NCI-H146 (cell line): Measurements from ENCODE around the gene NIT2.
"Not testable (repeated sequence)": the region's sequence is repeated elsewhere in the genome, so short reads cannot be mapped to it uniquely, and the experiment has no call there.

Experiments used
- DNase-seq: peaks from one replicate; lab custom pipeline; 2025; lab: John Stamatoyannopoulos, UW

Gene NIT2

GRCh38 chr3:100338911-100339310 is 4.4 kb downstream of the NIT2 start:
- no peak for DNase-seq

DNA sequence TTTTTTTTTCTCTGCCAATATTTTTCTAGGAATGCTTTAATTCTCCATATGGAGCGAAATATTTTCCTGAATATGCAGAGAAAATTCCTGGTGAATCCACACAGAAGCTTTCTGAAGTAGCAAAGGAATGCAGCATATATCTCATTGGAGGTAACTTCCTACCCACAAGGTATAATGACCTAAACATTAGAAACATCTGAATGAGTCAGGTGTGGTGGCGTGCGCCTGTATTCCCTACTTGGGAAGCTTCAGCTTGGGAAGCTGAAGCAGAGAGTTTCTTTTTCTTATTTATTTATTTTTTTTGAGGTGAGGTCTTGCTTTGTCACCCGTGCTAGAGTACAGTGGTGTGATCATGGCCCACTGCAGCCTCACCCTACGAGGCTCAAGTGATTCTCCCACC is 5.2 kb downstream of the NIT2 start:
- no peak for DNase-seq

DNA sequence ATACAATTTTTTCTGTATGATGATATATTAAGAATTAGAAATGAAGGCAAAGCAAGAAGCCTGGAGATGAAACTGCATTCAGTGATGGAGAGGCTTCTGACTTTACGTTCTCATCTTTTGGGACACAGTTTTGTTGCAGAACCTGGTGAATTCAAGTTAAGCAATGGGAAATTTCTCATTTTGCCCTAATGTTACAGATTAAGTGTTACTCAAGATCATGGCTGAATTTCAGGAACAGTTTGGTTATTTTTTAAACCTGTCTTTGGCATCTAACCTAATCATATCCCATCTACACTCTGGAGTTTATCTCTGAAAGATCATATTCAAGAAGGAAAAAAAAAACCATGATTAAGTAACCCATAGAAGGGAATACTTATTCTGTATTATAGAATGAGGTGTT is 6.0 kb downstream of the NIT2 start:
- DNase-seq: no peak

- DNase-seq: no peak
Measured at GRCh38 chr3:100348727-100349126, 14.2 kb downstream of the NIT2 start.

DNA sequence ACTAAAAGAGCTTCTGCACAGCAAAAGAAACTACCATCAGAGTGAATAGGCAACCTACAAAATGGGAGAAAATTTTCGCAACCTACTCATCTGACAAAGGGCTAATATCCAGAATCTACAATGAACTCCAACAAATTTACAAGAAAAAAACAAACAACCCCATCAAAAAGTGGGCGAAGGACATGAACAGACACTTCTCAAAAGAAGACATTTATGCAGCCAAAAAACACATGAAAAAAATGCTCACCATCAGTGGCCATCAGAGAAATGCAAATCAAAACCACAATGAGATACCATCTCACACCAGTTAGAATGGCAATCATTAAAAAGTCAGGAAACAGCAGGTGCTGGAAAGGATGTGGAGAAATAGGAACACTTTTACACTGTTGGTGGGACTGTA is 17.2 kb downstream of the NIT2 start:
- not testable (repeated sequence) for DNase-seq

DNA sequence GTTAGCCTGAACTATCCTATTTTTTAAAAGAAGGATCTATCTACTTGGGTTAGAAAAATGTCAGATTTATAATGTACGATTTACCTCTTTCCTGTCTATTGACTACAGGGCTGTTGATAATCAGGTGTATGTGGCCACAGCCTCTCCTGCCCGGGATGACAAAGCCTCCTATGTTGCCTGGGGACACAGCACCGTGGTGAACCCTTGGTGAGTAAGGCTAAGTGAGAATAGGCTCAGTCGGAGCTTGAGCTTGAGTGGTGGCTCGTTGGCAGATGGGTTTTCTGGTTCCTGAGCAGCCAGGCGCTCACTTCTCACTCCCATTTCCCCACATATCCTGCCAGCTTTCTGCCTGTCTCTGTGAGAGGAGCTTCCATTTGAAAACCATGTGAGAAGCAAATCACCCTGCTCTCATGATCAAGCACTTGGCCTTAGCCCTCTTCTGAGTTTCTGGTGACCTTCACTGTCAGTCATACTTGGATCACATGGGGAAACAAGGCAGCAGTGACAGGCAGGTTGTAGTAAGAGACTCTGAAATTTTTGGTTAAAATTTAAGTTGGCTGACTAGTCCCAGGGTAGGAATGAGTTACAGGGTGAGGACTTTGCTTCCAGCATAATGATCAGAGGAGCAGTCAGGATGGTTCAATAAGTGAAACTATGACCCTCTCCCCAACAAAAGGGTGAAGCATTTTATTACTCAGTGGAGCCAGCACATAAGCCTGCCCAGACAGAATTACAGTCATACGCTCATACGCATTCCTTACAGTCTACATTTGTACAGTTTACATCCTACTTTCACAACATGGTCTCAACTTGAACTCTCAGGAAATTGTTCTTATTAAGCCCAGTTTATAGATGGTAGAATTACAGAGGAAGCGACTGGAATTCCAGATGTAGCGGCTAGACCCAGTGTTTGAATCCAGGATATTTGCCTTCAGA is 18.0 kb downstream of the NIT2 start:
- no peak for DNase-seq

DNA sequence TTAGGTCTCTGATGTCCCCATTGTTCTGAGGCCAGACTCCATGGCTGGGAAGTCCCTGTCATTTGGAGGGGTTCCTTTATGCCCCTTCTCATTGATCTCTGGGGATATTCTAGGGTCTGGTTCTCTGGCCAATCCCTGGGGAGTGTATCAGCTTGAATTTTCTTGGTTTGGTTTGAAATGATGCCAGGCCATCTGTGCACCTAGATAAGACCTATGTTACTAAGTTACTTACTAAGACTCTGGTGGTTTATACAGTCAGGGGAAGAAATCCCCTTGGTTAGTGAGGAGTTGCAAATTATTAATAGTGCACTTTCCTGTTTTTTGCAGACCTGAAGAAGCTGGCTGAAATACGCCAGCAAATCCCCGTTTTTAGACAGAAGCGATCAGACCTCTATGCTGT is 20.3 kb downstream of the NIT2 start:
- no peak for DNase-seq

DNA sequence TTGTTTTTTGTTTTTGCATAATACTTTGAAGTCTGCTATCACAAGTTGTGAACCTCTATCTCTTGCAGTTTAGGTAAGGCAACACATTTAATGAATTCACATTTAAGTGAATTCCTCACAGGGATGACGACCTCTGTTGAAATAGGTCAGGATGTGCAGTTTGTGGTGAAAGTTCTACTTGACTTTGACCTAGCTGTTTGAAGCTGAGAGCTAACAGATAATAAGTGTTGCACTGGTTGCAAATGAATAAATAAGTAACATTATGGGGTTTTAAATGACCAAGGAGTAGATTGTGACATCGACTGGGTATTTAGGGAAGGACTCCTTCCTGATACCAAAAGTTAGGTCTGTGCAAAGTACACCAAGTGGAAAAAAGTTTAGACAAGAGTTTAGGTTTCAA is 23.9 kb downstream of the NIT2 start:
- DNase-seq: no peak

DNA sequence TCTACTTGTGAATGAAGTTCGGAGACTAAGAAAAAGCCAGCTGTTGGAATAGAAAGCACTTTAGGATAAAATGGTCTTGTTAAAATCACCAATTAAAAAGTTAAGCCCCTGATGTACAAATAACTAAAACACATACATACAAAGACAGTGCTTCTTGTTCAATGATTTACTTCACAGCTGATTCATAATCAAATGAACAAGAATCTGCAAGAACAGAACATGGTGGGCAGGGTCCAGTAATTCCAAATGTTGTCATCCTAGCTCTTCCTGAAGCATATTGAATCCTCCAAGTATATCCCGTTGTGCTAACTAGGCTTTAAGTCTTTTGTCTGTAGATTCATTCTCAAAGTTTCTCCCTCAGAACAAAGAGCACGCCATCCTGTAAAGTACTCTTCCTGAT is 24.5 kb downstream of the NIT2 start:
- DNase-seq: no peak

DNA sequence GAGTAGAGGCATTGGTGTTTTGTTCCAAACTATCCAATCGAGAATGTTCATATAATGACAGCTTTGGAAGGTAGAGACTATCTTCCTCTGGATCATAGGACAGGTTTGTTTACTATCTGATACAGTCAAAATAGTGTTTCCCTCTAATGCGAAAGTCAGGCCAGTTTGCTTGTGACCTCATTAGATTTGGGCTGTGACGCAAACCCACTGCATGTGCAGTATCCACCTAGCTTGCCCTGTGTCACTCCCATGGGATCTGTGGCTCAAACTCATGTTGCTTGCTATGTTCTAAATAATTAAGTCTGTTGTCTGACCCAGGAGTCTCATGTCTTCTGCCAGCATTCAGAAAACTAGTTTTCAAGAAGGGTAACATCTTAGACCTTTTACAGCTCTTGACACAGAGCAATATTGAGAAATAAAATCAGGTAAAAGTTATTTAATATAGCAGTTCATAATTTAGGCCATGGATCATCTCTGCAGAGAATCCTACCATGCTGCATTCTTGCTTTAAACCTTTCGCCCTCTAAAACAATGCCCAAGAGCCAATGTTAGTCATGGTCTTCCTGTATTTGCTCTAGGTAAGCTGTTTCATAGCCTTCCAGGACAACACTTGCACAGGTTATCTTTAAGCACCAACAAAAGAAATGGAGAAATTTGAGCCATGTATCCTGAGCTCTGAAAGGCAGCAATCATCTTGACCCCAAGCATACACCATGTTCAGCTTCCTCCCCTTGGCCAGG is 26.4 kb downstream of the NIT2 start:
- DNase-seq: no peak

GRCh38 chr3:100361897-100362296 is 27.3 kb downstream of the NIT2 start:
- DNase-seq: no peak

DNA sequence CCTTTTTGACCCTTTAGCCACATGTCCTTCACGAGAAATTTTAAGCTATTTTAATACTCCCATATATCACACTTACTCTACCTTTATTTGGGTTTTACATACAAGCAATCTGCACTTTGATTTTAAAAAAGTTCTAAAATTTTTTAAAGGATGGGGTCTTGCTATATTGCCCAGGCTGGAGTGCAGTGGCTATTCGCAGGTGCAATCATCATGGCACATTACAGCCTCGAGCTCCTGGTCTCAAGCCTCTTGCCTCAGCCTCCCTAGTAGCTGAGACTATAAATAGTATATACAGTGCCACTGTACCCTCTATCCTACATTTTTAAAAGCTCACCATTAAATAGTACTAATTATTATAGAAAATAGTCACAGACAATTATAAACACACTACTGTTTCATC is 29.9 kb downstream of the NIT2 start:
- no peak for DNase-seq

DNA sequence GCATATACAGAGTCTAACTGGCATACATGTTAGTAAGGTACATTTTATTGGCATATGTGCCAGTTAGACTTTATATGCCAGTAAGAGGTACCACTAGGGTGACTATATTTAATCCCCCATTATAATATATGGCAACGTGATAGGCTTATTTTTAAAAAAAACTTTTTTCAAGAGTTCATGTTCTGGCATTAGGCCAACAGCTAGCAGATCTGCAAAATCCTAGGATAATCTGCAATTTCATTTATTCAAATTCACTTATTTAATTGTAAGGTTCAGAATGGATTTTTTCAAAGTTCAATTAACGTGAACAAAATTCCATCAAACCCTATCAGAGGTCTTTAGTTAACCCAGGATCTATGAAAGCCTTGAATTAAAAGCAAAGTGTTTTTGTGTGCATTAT is 31.9 kb downstream of the NIT2 start:
- DNase-seq: no peak

GRCh38 chr3:100368441-100368840 is 33.9 kb downstream of the NIT2 start:
- no peak for DNase-seq

DNA sequence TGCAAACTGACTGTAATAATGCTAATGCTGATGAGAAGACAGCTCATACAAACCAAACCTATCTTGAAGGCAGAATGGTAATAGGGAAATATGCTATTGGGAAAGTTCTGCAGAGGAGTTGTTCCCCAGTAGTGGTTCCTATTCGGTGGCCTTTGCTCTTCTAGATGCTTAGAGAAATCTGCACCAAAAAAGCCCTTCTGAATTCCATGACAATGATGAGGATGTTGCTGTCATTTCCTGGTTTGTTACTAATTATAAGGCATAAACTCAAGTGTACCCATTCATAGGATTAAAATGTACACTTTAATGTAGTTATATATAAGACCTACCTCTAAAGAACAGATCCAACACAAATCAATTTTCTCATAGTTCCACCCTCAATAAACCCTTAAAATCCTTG is 36.2 kb downstream of the NIT2 start:
- DNase-seq: no peak

- no peak for DNase-seq
Measured at GRCh38 chr3:100374521-100374920, 40.0 kb downstream of the NIT2 start.

DNA sequence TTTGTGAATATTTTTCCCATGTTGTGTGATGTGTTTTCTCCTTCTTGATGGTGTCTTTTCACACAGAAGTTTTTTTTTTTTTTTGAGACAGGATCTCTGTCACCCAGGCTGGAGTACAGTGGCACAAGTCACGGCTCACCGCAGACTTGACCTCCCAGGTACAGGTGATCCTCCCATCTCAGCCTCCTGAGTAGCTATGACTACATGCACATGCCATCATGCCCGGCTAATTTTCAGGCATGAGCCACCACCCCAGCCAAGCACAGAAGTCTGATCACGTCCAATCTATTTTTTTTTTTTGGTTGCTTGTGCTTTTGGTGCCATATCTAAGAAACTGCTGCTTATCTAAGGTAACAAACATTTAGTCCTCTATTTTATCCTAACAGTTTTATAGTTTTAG is 41.7 kb downstream of the NIT2 start:
- DNase-seq: no peak

DNA sequence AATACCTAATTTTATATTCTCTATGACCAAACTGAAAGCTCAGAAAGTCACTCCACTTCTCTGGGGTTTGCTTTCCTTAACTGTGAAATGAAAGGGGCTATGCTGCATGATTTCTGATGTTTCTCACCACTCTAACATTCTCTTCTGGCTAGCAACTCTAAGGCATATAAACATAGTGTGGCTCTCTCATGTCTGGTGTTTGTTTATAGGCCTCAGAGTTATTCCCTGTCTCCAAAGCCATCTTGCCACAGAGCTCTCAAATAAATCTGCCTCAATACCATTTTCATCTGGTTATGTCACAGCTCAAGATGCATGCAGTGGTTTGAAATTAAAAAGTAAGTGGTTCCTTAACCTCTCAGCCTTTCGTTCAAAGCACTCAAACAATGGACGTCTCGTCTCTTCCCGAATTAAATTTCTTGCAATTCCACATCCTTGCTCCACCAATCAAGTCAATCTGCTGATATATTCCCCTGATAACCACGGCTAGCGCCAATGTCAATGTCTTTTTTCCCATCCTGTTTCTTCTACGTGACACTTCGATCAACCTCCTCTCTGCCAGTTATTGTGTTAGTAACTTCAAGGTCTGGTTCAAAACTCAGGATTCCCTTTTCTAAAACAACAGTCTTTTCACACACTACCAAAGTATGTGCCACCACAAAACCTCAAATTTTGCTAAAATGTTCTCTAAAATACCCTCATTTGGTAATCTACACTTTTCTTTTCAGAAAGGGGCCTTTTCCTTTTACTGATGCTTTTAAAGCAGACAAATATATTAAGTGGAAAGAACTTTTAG is 50.4 kb downstream of the NIT2 start:
- DNase-seq: no peak

- no peak for DNase-seq
Measured at GRCh38 chr3:100386437-100387074, 52.0 kb downstream of the NIT2 start.

DNA sequence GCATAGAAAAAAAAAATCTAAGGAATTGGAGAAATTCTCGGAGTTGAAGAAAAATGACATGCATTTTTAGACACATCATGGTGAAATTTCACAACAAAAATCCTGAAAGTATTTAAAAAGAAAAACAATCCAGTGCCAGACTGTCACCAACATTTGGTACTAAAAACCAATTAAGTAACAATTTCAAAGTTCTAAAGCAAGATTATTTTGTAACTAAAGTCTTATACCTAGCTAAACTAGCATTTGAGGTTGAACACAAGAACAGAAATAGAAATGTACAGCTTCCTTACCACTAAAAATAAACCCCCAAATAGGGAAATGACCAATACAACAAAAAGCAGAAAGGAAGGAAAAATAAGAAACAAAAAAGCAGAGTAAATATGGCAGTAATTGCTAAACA is 54.5 kb downstream of the NIT2 start:
- no peak for DNase-seq

DNA sequence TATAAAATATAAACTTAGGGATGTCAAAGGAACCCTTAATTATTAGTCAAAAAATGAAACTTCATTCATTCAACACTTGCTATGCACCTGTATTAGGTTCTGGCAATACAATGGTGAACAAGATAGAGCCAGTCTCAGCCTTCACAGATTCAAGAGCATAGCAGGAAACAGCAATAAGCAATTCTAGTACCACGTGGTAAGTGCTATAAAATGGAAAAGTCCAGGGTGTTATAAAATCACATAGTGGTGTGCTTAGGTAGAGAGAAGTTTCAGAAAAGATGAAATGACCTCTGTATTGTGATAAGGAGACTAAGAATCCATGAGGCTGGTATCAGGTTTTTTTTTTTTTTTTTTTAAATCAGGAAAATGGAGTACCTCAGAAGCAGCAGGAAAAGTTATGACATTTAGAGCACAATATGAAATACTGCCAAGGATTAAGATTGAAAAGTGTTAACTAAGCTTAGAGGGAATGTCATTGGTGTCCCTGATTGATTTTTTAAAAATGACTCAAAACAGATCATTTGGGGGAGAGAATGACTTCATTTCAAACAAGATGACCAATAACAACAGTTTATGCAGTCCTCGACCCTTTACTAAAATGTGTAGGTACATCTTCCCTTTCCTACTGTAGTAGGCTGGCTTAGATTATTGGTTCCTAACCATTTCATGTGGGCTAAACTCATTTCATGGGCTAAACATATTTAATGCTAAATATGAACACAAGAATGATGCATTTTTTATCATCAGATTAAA is 61.3 kb downstream of the NIT2 start:
- no peak for DNase-seq
